K562 (cell line): ENCODE results near the gene DDX39A. TPM values are rescaled to one million over a fixed set of nuclear protein-coding genes. Genes with fewer than 3 reads are reported as not detected.

Experiments used
- ATAC-seq: fragments of 200-7000 bp; cut with Tn5 transposase; 3 replicates; pipeline ENCODE4 v1.9.1; 2020; ENCODE audit warnings: moderate library complexity
- BruUV-seq: library from RNA; stranded (reverse); fragments of 400-500 nt; replicated peaks from 2 replicates; lab custom pipeline; 2021; lab: Mats Ljungman, UMichigan
- CTCF ChIA-PET: fragments of 300-600 bp; formaldehyde crosslinking; extraction: SDS; loops from one replicate; lab custom pipeline; 2021; ENCODE audit warnings: low intra/inter-chr PET ratio; lab: Yijun Ruan, JAX
- POLR2A ChIA-PET: fragments of 300-600, 350-650 bp; sonication (Branson Sonifier 250); formaldehyde crosslinking; extraction: SDS; loops from one replicate; lab custom pipeline; 2021; ENCODE audit warnings: antibody characterized with exemption, inconsistent platforms; lab: Yijun Ruan, JAX
- DNase-seq, 4 experiments: peaks; one replicate each; pipeline versions ENCODE4 v3.0.0 to v3.0.0-alpha.2; 2011 to 2018; ENCODE audit warnings: low spot score in 3 of 4, mixed read lengths in 3 of 4; ENCODE audit errors: extremely low read depth in 1 of 4
- FAIRE-seq: peaks from 2 replicates; lab custom pipeline; 2011; peaks lifted over from hg19 to GRCh38; lab: Jason Lieb, UNC
- H2AFZ ChIP-seq: 2 replicates; pipeline ENCODE4 v1.6.0; 2011; ENCODE audit warnings: low read depth, low read length, control low read depth, inconsistent platforms
- H3K27ac ChIP-seq: fragments of 200-600 bp; 3 replicates; pipeline ENCODE4 v1.8.0; 2011; ENCODE audit warnings: low read depth, mild to moderate bottlenecking, control low read depth, inconsistent platforms, low read length, moderate library complexity, mixed read lengths; ENCODE audit errors: extremely low read depth
- H3K27me3 ChIP-seq, 2 experiments: fragments of 300-600 bp in 1 of 2; 2 replicates in 1 of 2; 3 replicates in 1 of 2; pipeline versions ENCODE4 v1.6.0 to v1.8.0; 2011; ENCODE audit warnings: inconsistent platforms in 2 of 2, low read length in 2 of 2, mild to moderate bottlenecking in 1 of 2, mixed read lengths in 1 of 2, moderate library complexity in 1 of 2; ENCODE audit not compliant: control insufficient read depth in 2 of 2, insufficient read depth in 2 of 2
- H3K36me3 ChIP-seq: fragments of 300-600 bp; 3 replicates; pipeline ENCODE4 v1.8.0; 2011; ENCODE audit warnings: mild to moderate bottlenecking, low read length, inconsistent platforms; ENCODE audit not compliant: control insufficient read depth, insufficient read depth
- H3K4me1 ChIP-seq, 2 experiments: fragments of 200-600 bp in 1 of 2; replicated peaks in 1 of 2; 2 replicates in 1 of 2; 3 replicates in 1 of 2; pipeline versions ENCODE4 v1.5.1 to v1.8.0; 2011; ENCODE audit warnings: inconsistent platforms in 2 of 2, low read length in 2 of 2, mild to moderate bottlenecking in 1 of 2, mixed read lengths in 1 of 2, moderate library complexity in 1 of 2; ENCODE audit not compliant: control insufficient read depth in 2 of 2, insufficient read depth in 2 of 2
- H3K4me2 ChIP-seq: 2 replicates; pipeline ENCODE4 v1.6.1; 2011; ENCODE audit warnings: low read length, control low read depth, inconsistent platforms, mixed read lengths; ENCODE audit not compliant: insufficient read depth
- H3K4me3 ChIP-seq: fragments of 200-600 bp; sonication (generic), shearing (Covaris generic); 2 replicates; pipeline ENCODE4 v1.5.1; 2016; ENCODE audit warnings: control low read depth, inconsistent platforms
- H3K79me2 ChIP-seq: fragments of 200-600 bp; 3 replicates; pipeline ENCODE4 v1.8.0; 2011; ENCODE audit warnings: low read length, inconsistent platforms; ENCODE audit not compliant: control insufficient read depth, insufficient read depth
- H3K9ac ChIP-seq, 2 experiments: 2 replicates each; pipeline versions ENCODE4 v1.6.0 to v1.6.1; 2011; ENCODE audit warnings: low read depth in 2 of 2, low read length in 2 of 2, control low read depth in 1 of 2, inconsistent platforms in 1 of 2, mild to moderate bottlenecking in 1 of 2, mixed read lengths in 1 of 2; ENCODE audit not compliant: insufficient read depth in 1 of 2
- H3K9me1 ChIP-seq: one replicate; pipeline ENCODE4 v1.6.0; 2011; ENCODE audit warnings: inconsistent platforms, mild to moderate bottlenecking, low read length, moderate library complexity; ENCODE audit not compliant: control insufficient read depth, insufficient read depth
- H3K9me3 ChIP-seq: replicated peaks from 2 replicates; pipeline ENCODE4 v1.5.1; 2011; ENCODE audit warnings: low read depth, low read length, inconsistent platforms; ENCODE audit not compliant: control insufficient read depth, insufficient read depth
- H4K20me1 ChIP-seq: replicated peaks from 2 replicates; pipeline ENCODE4 v1.6.1; 2011; ENCODE audit warnings: low read length, inconsistent platforms, mixed read lengths; ENCODE audit not compliant: control insufficient read depth, insufficient read depth
- CHAMP1 ChIP-seq: fragments of 450-650 bp; IDR thresholded peaks from 2 replicates; pipeline ENCODE4 v1.6.1; 2016; ENCODE audit warnings: mild to moderate bottlenecking
- CREB3L1 ChIP-seq: fragments of 450-650 bp; IDR thresholded peaks from 2 replicates; pipeline ENCODE4 v1.6.1; 2014; ENCODE audit warnings: low read depth, mild to moderate bottlenecking, moderate library complexity, borderline replicate concordance
- HNRNPL ChIP-seq: fragments of 200-400 bp; formaldehyde crosslinking; IDR thresholded peaks from 2 replicates; pipeline ENCODE4 v1.6.1; 2017; ENCODE audit warnings: low read depth, mild to moderate bottlenecking, low read length
- MAFK ChIP-seq: IDR thresholded peaks from 2 replicates; pipeline ENCODE4 v1.6.1; 2011; ENCODE audit warnings: low read length, improper control_type of control experiment
- MEF2A ChIP-seq: IDR thresholded peaks from 2 replicates; pipeline ENCODE4 v1.6.1; 2011; ENCODE audit warnings: low read depth, mild to moderate bottlenecking, low read length, moderate library complexity; ENCODE audit not compliant: control insufficient read depth
- NCOR1 ChIP-seq: fragments of 450-650 bp; IDR thresholded peaks from 2 replicates; pipeline ENCODE4 v1.6.1; 2016; ENCODE audit warnings: mild to moderate bottlenecking, moderate library complexity
- PREB ChIP-seq: sonication (generic); formaldehyde crosslinking; IDR thresholded peaks from 2 replicates; pipeline ENCODE4 v1.8.1; 2023; ENCODE audit warnings: mild to moderate bottlenecking, missing genetic modification reagents
- RBM25 ChIP-seq: fragments of 200-400 bp; formaldehyde crosslinking; IDR thresholded peaks from 2 replicates; pipeline ENCODE4 v1.6.1; 2018; ENCODE audit warnings: low read length, low read depth, moderate library complexity; ENCODE audit not compliant: severe bottlenecking
- ZNF696 ChIP-seq: fragments of 250-450 bp; sonication (Bioruptor Pico); conservative IDR thresholded peaks from 2 replicates; pipeline ENCODE4 v1.4.0; 2020; ENCODE audit warnings: mild to moderate bottlenecking, moderate library complexity
- ZNF785 ChIP-seq: fragments of 250-450 bp; sonication (Bioruptor Pico); IDR thresholded peaks from 2 replicates; pipeline ENCODE4 v1.4.0; 2020; ENCODE audit warnings: mild to moderate bottlenecking
- whole genome bisulfite sequencing: fragments of 100-300 bp; shearing (Covaris generic); methylation state at CpG from one replicate; pipeline ENCODE4 v1.1.6; 2016; ENCODE audit warnings: low coverage, mixed read lengths; ENCODE audit not compliant: insufficient coverage; ENCODE audit errors: missing lambda C conversion rate; 5-methylcytosine and 5-hydroxymethylcytosine counted together
- in situ Hi-C: fragments of 300-500 bp; cut with MboI; formaldehyde crosslinking; loops from 4 replicates; pipeline ENCODE4 v1.15.0; 2018; ENCODE audit warnings: inconsistent platforms, mixed read lengths
- intact Hi-C: fragments of 100-400 bp; cut with micrococcal nuclease; formaldehyde crosslinking; loops from 2 replicates; pipeline ENCODE4 v1.14.2; 2022
- polyA plus RNA-seq, 8 experiments: library from polyadenylated mRNA; depleted of rRNA in 4 of 8; stranded (reverse) in 5 of 8; unstranded in 3 of 8; fragments of >200 nt; fragmentation: Nextera tagmentation in 2 of 8; fragmentation: Illumina TruSeq in 1 of 8; extraction: Ambion mirVana in 2 of 8; extraction: Trizol in 1 of 8; gene quantifications; 2 replicates each; pipeline versions ENCODE4 v1.2.1 to v1.2.3, GENCODE V29; 2011 to 2014; ENCODE audit warnings: inconsistent platforms in 1 of 8, missing spikeins in 1 of 8
- total RNA-seq, 7 experiments: library from RNA; depleted of rRNA in 6 of 7; stranded (reverse); fragments of >200 nt in 6 of 7; fragmentation: Illumina TruSeq in 2 of 7; extraction: Trizol in 2 of 7; gene quantifications; 2 replicates each; pipeline versions ENCODE4 v1.2.1 to v1.2.3, GENCODE V29; 2011 to 2021; ENCODE audit warnings: low replicate concordance in 1 of 7

The DDX39A gene
- total and polyA plus RNA-seq, 9 of the 15 experiments (the other 6 are each of a cell fraction or from before 2014, with no cell fraction given), result 90.3 to 250 (median 188) TPM

- peaks cover 9 to 10% of the 10 kb centered on the region in 2 experiments for H3K4me1 ChIP-seq
- no peaks in the 10 kb centered on the region for H3K9me3 ChIP-seq
- WGBS, result 87% methylated on average over 5 of the region's 5 CpGs
- H4K20me1 ChIP-seq, result peaks cover 7% of the 10 kb centered on the region; the same call in 1 of the 2 replicates
- FAIRE-seq (no peak), ATAC-seq (no peak), DNase-seq (no peak)
- POLR2A ChIA-PET, result interaction anchor here (0.5 to 2.0 kb wide), 4 partner anchors 9 to 621 kb away, joined by 3 to 6 read pairs (median 4); partner anchors contain the start of gene ADGRE5
- H3K36me3 ChIP-seq, result peaks cover 60% of the 10 kb centered on the region; the same call in 2 of the 3 replicates
- no peak overlapping the region for H2AFZ ChIP-seq
- in situ Hi-C loops, result no loop called here
- BruUV-seq, result no TSS peak
- no peaks in the 10 kb centered on the region for H3K27me3 ChIP-seq
- H3K27ac ChIP-seq, result no peak overlapping the region; the same call in 2 of the 3 replicates
- H3K4me3 ChIP-seq, result no peak overlapping the region
- no peak overlapping the region for H3K4me2 ChIP-seq
- peak; percentile 51 for TF ChIP-seq RBM25
- TF ChIP-seq NCOR1, result no peak
- CTCF ChIA-PET, result no interaction called here
- H3K9ac ChIP-seq, result no peak overlapping the region
- H3K9me1 ChIP-seq, result peaks cover 1% of the 10 kb centered on the region
- H3K79me2 ChIP-seq, result peaks cover 11% of the 10 kb centered on the region
- intact Hi-C loops, result no loop called here
These were observed 28.6 kb downstream of the DDX39A start for GRCh38 chr19:14390548-14390947.

GRCh38 chr19:14385492-14385891 lies 33.6 kb downstream of the DDX39A start:
- Histone ChIP-seq H3K4me2 (peak overlapping the region; percentile 60), H3K27me3 (no peaks in the 10 kb centered on the region), H3K4me3 (peak overlapping the region; percentile 11; the same call in 1 of the 2 replicates), H3K36me3 (peaks cover 13% of the 10 kb centered on the region; the same call in 2 of the 3 replicates), H3K4me1 (peaks cover 21 to 52% of the 10 kb centered on the region in 2 experiments), H3K79me2 (peaks cover 59% of the 10 kb centered on the region), H3K9me1 (no peaks in the 10 kb centered on the region), H4K20me1 (0 out of 2 replicates have a peak, but pooled peaks cover 5% of the 10 kb centered on the region), H3K27ac (peak overlapping the region; percentile 91), H3K9ac (peak overlapping the region; percentile 53 to 85; a peak in 3 of 4 replicates), H2AFZ (0 out of 2 replicates have a peak overlapping the region, but pooled peaks have one; percentile 49), H3K9me3 (no peaks in the 10 kb centered on the region)
- BruUV-seq, result no TSS peak
- ChIA-PET CTCF (interaction anchor here (0.6 kb wide), 1 partner anchor 482 kb away, joined by 3 read pairs; no protein-coding TSS in a partner anchor), POLR2A (no interaction called here)
- no peak for FAIRE-seq
- in situ Hi-C loops (no loop called here), intact Hi-C loops (loop anchor here (2.0 kb wide), 1 partner anchor 23 kb away; no protein-coding TSS in a partner anchor)
- 37% methylated on average over 8 of the region's 11 CpGs for WGBS
- DNase-seq, result peak in 3 of 4 experiments; percentile 11 to 14 (median 12)
- ATAC-seq, result no peak
- no peak for TF ChIP-seq CHAMP1
- TF ChIP-seq MEF2A, result no peak
- TF ChIP-seq MAFK, result no peak
- TF ChIP-seq PREB (CRISPR knock-in tag), result no peak
- TF ChIP-seq HNRNPL, result no peak
- TF ChIP-seq ZNF785 (CRISPR knock-in tag), result no peak
- TF ChIP-seq CREB3L1, result no peak
- TF ChIP-seq ZNF696 (CRISPR knock-in tag), result no peak
